ENCODE measurements around the gene DRC3. TPM values are rescaled to one million over a fixed set of nuclear protein-coding genes. Genes with fewer than 3 reads are reported as not detected.

The DRC3 gene
- polyA plus RNA-seq, 1 donor from 2014 or later = 1.9 TPM

GRCh38 chr17:17950347-17950746 is 22.3 kb upstream of the DRC3 start:
- TF ChIP-seq POLR2AphosphoS5 (IDR thresholded peaks at IDR 0.05) (no peak), RAD21 (conservative IDR thresholded peaks at IDR 0.05) (no peak)
- H3K4me3 ChIP-seq (ENCODE audit: low read length) = no peak overlapping the region
- peaks cover 11% of the 10 kb centered on the region for H3K79me2 ChIP-seq (replicated peaks; ENCODE audit: insufficient read depth, low read length)
- H3F3A ChIP-seq (ENCODE audit: insufficient read depth, low read length, poor library complexity, severe bottlenecking) = no peaks in the 10 kb centered on the region
- no peak overlapping the region for H3K27ac ChIP-seq (ENCODE audit: low read length)
- no peak overlapping the region for H2AFZ ChIP-seq (ENCODE audit: low read depth, low read length)
- no peaks in the 10 kb centered on the region for H4K20me1 ChIP-seq (ENCODE audit: insufficient read depth)
- no peaks in the 10 kb centered on the region for H3K27me3 ChIP-seq (ENCODE audit: insufficient read depth, low read depth, low read length)
- H3K36me3 ChIP-seq (ENCODE audit: insufficient read depth, low read length) = no peaks in the 10 kb centered on the region
- H3K9me2 ChIP-seq (ENCODE audit: insufficient read depth, low read length) = no peaks in the 10 kb centered on the region
- no peak overlapping the region for H3K9ac ChIP-seq (ENCODE audit: low read length)
- no peak overlapping the region for H3K4me2 ChIP-seq (ENCODE audit: low read length)
- H3K9me3 ChIP-seq (ENCODE audit: low read length) = no peaks in the 10 kb centered on the region

- H3K27me3 ChIP-seq (ENCODE audit: insufficient read depth, low read depth, low read length) = no peaks in the 10 kb centered on the region
- no peaks in the 10 kb centered on the region for H3F3A ChIP-seq (ENCODE audit: insufficient read depth, low read length, poor library complexity, severe bottlenecking)
- H3K9ac ChIP-seq (ENCODE audit: low read length) = no peak overlapping the region
- H3K36me3 ChIP-seq (ENCODE audit: insufficient read depth, low read length) = no peaks in the 10 kb centered on the region
- H3K27ac ChIP-seq (ENCODE audit: low read length) = no peak overlapping the region
- no peaks in the 10 kb centered on the region for H3K9me2 ChIP-seq (ENCODE audit: insufficient read depth, low read length)
- H3K9me3 ChIP-seq (ENCODE audit: low read length) = no peaks in the 10 kb centered on the region
- H3K4me3 ChIP-seq (ENCODE audit: low read length) = no peak overlapping the region
- no peaks in the 10 kb centered on the region for H4K20me1 ChIP-seq (ENCODE audit: insufficient read depth)
- H2AFZ ChIP-seq (ENCODE audit: low read depth, low read length) = no peak overlapping the region
- no peak for TF ChIP-seq REST (IDR thresholded peaks at IDR 0.05; ENCODE audit: borderline replicate concordance)
- TF ChIP-seq EP300 (conservative IDR thresholded peaks at IDR 0.05; ENCODE audit: poor library complexity, severe bottlenecking) = no peak
- no peak for TF ChIP-seq SMC3 (conservative IDR thresholded peaks at IDR 0.05; ENCODE audit: poor library complexity)
- TF ChIP-seq, protein P1, sequence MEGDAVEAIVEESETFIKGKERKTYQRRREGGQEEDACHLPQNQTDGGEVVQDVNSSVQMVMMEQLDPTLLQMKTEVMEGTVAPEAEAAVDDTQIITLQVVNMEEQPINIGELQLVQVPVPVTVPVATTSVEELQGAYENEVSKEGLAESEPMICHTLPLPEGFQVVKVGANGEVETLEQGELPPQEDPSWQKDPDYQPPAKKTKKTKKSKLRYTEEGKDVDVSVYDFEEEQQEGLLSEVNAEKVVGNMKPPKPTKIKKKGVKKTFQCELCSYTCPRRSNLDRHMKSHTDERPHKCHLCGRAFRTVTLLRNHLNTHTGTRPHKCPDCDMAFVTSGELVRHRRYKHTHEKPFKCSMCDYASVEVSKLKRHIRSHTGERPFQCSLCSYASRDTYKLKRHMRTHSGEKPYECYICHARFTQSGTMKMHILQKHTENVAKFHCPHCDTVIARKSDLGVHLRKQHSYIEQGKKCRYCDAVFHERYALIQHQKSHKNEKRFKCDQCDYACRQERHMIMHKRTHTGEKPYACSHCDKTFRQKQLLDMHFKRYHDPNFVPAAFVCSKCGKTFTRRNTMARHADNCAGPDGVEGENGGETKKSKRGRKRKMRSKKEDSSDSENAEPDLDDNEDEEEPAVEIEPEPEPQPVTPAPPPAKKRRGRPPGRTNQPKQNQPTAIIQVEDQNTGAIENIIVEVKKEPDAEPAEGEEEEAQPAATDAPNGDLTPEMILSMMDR (IDR thresholded peaks at IDR 0.05; ENCODE audit: poor library complexity, severe bottlenecking) = no peak
- no peak for TF ChIP-seq MXI1 (conservative IDR thresholded peaks at IDR 0.05; ENCODE audit: poor library complexity, severe bottlenecking)
- no peak for TF ChIP-seq EZH2 (IDR thresholded peaks at IDR 0.05; ENCODE audit: borderline replicate concordance, insufficient read depth, low read length, poor library complexity, severe bottlenecking)
- TF ChIP-seq TAF1 (IDR thresholded peaks at IDR 0.05; ENCODE audit: low read depth) = no peak
- no peak for TF ChIP-seq RAD21 (conservative IDR thresholded peaks at IDR 0.05)
- TF ChIP-seq POLR2AphosphoS5 (IDR thresholded peaks at IDR 0.05) = no peak
- no peak overlapping the region for H3K4me2 ChIP-seq (ENCODE audit: low read length)
- peaks cover 8% of the 10 kb centered on the region for H3K79me2 ChIP-seq (replicated peaks; ENCODE audit: insufficient read depth, low read length)
These were observed 21.9 kb upstream of the DRC3 start for GRCh38 chr17:17950806-17951205.

DNA sequence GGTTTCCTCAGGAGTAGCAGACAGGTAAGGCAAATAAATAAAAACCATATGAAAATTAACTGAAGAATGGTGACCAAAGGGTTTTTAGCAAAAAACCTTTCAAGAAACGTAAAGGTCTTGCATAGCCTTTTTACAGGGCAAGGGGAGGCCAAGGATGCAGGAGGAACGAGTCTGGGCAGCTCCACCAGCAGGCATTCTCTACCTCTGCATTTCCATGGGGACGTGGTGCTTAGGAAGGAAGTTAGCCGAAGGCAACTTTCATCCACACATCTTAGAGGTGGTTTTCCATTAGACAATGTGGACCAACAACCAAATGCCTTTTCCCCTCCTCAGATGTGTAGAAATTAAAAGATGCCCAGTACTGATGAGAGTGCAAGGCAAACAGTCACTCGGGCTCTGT is 21.1 kb upstream of the DRC3 start:
- Histone ChIP-seq H3K27ac (ENCODE audit: low read length) (no peak overlapping the region), H3K9me2 (ENCODE audit: insufficient read depth, low read length) (no peaks in the 10 kb centered on the region), H2AFZ (ENCODE audit: low read depth, low read length) (no peak overlapping the region), H3K27me3 (ENCODE audit: insufficient read depth, low read depth, low read length) (no peaks in the 10 kb centered on the region), H3K36me3 (ENCODE audit: insufficient read depth, low read length) (no peaks in the 10 kb centered on the region), H3K9me3 (ENCODE audit: low read length) (no peaks in the 10 kb centered on the region), H3F3A (ENCODE audit: insufficient read depth, low read length, poor library complexity, severe bottlenecking) (no peaks in the 10 kb centered on the region), H3K79me2 (replicated peaks; ENCODE audit: insufficient read depth, low read length) (peaks cover 8% of the 10 kb centered on the region), H4K20me1 (ENCODE audit: insufficient read depth) (no peaks in the 10 kb centered on the region), H3K4me3 (ENCODE audit: low read length) (no peak overlapping the region), H3K4me2 (ENCODE audit: low read length) (no peak overlapping the region), H3K9ac (ENCODE audit: low read length) (no peak overlapping the region)
- TF ChIP-seq POLR2AphosphoS5 (IDR thresholded peaks at IDR 0.05) (no peak), EZH2 (IDR thresholded peaks at IDR 0.05; ENCODE audit: borderline replicate concordance, insufficient read depth, low read length, poor library complexity, severe bottlenecking) (no peak), MXI1 (conservative IDR thresholded peaks at IDR 0.05; ENCODE audit: poor library complexity, severe bottlenecking) (no peak), TAF1 (IDR thresholded peaks at IDR 0.05; ENCODE audit: low read depth) (no peak), SMC3 (conservative IDR thresholded peaks at IDR 0.05; ENCODE audit: poor library complexity) (no peak), RAD21 (conservative IDR thresholded peaks at IDR 0.05) (no peak), EP300 (conservative IDR thresholded peaks at IDR 0.05; ENCODE audit: poor library complexity, severe bottlenecking) (no peak), REST (IDR thresholded peaks at IDR 0.05; ENCODE audit: borderline replicate concordance) (no peak)
- TF ChIP-seq, protein P1 (IDR thresholded peaks at IDR 0.05; ENCODE audit: poor library complexity, severe bottlenecking) = no peak

All from neural cell (in vitro differentiated cells).